Stomach (tissue), 4 donors: ENCODE measurements around the gene DNAJC15.

Source experiments
- EP300 ChIP-seq: sonication (generic); formaldehyde crosslinking; IDR thresholded peaks from one replicate; pipeline ENCODE4 v1.6.1; 2017; ENCODE audit warnings: antibody characterized with exemption
- POLR2A ChIP-seq, 4 donors: fragments of 450-650 bp; IDR thresholded peaks; one replicate each; pipeline ENCODE4 v1.6.1; 2016; ENCODE audit warnings: antibody characterized with exemption in 4 of 4, control low read depth in 2 of 4, mild to moderate bottlenecking in 1 of 4, moderate library complexity in 1 of 4
- POLR2AphosphoS5 ChIP-seq, 3 donors: sonication (generic); formaldehyde crosslinking; IDR thresholded peaks; one replicate each; pipeline ENCODE4 v1.6.1; 2016; ENCODE audit warnings: antibody characterized with exemption in 3 of 3
- TF ChIP-seq, protein P1 (sequence below), 7 experiments: fragments of 450-650 bp in 4 of 7; fragments of 200-600 bp in 3 of 7; sonication (generic) in 3 of 7; IDR thresholded peaks; one replicate each; pipeline ENCODE4 v1.5.1; 2016 to 2019; ENCODE audit warnings: antibody characterized with exemption in 7 of 7, control low read depth in 2 of 7, mild to moderate bottlenecking in 1 of 7

DNA sequence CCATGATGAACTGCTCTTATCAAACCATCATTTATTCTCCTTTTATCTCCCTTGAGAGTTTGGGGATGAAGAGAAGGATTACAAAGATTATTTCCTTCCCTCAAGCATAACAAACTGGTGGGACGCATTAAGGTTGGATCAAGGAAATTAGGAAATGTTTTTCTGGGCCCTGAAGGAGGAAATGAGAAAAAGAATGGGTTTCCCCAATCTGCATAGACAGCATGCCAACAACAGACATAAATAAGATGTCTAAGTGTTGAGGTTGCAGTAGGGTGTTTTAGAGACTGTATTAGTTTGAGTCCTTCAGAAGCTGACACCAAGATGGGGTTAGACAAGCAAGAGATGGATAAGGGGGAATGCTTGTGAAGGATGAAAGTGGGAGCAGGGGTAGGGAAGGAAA is 38.7 kb upstream of the DNAJC15 start:
- TF ChIP-seq, protein P1, sequence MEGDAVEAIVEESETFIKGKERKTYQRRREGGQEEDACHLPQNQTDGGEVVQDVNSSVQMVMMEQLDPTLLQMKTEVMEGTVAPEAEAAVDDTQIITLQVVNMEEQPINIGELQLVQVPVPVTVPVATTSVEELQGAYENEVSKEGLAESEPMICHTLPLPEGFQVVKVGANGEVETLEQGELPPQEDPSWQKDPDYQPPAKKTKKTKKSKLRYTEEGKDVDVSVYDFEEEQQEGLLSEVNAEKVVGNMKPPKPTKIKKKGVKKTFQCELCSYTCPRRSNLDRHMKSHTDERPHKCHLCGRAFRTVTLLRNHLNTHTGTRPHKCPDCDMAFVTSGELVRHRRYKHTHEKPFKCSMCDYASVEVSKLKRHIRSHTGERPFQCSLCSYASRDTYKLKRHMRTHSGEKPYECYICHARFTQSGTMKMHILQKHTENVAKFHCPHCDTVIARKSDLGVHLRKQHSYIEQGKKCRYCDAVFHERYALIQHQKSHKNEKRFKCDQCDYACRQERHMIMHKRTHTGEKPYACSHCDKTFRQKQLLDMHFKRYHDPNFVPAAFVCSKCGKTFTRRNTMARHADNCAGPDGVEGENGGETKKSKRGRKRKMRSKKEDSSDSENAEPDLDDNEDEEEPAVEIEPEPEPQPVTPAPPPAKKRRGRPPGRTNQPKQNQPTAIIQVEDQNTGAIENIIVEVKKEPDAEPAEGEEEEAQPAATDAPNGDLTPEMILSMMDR (IDR thresholded peaks at IDR 0.05): no peak
- TF ChIP-seq POLR2A (IDR thresholded peaks at IDR 0.05) (no peak), POLR2AphosphoS5 (IDR thresholded peaks at IDR 0.05) (no peak), EP300 (no peak)
